ENCODE data around the gene CALHM2.
A peak's percentile ranks its signal among the peaks of the same experiment; 100 is the strongest.

CALHM2 gene

DNA sequence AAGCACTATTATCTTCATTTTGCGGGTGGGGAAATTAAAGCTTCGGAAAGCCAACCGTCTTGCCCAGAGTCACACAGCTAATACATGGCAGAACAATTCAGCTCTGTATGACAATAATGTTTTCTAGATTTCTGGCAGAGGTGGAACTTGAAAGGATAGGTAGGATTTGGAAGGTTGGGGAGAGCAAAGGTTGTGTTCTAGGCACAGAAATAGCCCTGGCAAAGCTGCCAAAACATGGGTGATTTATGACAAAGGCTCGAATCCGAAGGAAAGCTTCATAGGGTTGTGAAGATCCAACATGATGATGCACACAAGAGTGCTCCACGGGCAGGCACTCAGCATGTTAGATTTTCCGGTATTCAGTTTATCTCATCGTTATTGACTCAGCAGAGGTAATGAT, 36.6 kb downstream of the CALHM2 start:
- no peak for ATAC-seq (ENCODE audit: low read depth)
- peaks cover 97% of the 10 kb centered on the region for H3K36me3 ChIP-seq (ENCODE audit: low read depth)

DNA sequence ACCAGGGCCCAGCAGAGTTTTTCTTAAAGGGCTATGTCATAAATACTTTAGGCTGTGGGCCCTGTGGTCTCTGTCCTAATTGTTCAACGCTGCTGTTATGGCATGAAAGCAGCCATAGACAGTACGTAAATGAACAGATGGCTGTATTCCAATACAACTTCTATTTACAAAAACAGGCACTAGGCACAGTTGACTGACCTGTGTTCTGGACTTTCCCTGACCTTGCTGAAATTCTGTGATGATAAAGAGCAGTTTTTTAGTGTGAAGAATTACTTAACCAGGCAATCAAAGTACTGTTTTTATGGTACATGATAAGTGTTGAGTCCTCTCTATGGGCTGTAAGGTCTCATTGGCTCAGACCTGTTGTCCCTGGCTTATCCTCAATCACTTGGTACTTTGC, 38.6 kb downstream of the CALHM2 start:
- ATAC-seq (ENCODE audit: low read depth) (no peak), DNase-seq (ENCODE audit: low spot score) (no peak)
- H3K27me3 ChIP-seq (ENCODE audit: insufficient read depth, poor library complexity, severe bottlenecking) = no peaks in the 10 kb centered on the region
- H3K4me3 ChIP-seq (ENCODE audit: severe bottlenecking) = no peak overlapping the region
- peaks cover 100% of the 10 kb centered on the region for H3K36me3 ChIP-seq (ENCODE audit: low read depth)
- no peaks in the 10 kb centered on the region for H3K9me3 ChIP-seq (ENCODE audit: severe bottlenecking)
- no peaks in the 10 kb centered on the region for H3K4me1 ChIP-seq (ENCODE audit: insufficient read depth, poor library complexity, severe bottlenecking)
- no peak overlapping the region for H3K27ac ChIP-seq (ENCODE audit: poor library complexity, severe bottlenecking)
- TF ChIP-seq, protein P1, sequence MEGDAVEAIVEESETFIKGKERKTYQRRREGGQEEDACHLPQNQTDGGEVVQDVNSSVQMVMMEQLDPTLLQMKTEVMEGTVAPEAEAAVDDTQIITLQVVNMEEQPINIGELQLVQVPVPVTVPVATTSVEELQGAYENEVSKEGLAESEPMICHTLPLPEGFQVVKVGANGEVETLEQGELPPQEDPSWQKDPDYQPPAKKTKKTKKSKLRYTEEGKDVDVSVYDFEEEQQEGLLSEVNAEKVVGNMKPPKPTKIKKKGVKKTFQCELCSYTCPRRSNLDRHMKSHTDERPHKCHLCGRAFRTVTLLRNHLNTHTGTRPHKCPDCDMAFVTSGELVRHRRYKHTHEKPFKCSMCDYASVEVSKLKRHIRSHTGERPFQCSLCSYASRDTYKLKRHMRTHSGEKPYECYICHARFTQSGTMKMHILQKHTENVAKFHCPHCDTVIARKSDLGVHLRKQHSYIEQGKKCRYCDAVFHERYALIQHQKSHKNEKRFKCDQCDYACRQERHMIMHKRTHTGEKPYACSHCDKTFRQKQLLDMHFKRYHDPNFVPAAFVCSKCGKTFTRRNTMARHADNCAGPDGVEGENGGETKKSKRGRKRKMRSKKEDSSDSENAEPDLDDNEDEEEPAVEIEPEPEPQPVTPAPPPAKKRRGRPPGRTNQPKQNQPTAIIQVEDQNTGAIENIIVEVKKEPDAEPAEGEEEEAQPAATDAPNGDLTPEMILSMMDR (IDR thresholded peaks at IDR 0.05; ENCODE audit: poor library complexity, severe bottlenecking) = no peak

More for the DNA sequence above, 36.6 kb downstream of the CALHM2 start:
- H3K4me1 ChIP-seq (ENCODE audit: insufficient read depth, poor library complexity, severe bottlenecking) = no peaks in the 10 kb centered on the region
- no peak overlapping the region for H3K4me3 ChIP-seq (ENCODE audit: severe bottlenecking)
- H3K27ac ChIP-seq (ENCODE audit: poor library complexity, severe bottlenecking) = no peak overlapping the region
- TF ChIP-seq, protein P1 (IDR thresholded peaks at IDR 0.05; ENCODE audit: poor library complexity, severe bottlenecking) = no peak
- H3K27me3 ChIP-seq (ENCODE audit: insufficient read depth, poor library complexity, severe bottlenecking) = no peaks in the 10 kb centered on the region
- no peak for DNase-seq (ENCODE audit: low spot score)
- no peaks in the 10 kb centered on the region for H3K9me3 ChIP-seq (ENCODE audit: severe bottlenecking)

DNA sequence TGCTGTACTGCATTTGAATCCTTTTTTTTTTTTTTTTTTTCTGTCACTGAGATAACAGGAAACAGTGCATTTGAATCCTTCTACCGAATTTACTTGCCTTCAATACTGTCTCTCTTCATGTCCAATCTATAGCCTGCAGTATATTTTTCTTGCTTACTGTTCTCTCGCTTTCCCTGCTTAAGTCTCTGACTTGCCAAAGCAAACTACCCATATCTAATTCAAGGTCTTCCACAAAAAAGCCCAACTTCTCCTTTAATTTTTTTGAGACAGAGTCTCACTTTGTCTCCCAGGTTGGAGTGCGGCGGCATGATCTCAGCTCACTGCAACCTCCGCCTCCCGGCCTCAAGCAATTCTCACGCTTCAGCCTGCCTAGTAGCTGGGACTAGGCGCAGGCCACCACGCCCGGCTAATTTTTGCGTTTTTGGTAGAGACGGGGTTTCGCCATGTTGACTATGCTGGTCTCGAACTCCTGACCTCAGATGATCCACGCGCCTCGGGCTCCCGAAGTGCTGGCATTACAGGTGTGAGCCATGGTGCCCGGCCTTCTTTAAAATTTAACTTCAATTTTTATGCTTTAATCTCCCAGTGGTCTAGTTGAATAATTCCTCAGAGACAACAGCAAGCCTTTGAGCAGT, 54.9 kb downstream of the CALHM2 start:
- peak overlapping the region; percentile 42 for H3K27ac ChIP-seq (ENCODE audit: poor library complexity, severe bottlenecking)
- H3K4me3 ChIP-seq (ENCODE audit: severe bottlenecking) = peak overlapping the region; percentile 85
- TF ChIP-seq, protein P1 (IDR thresholded peaks at IDR 0.05; ENCODE audit: poor library complexity, severe bottlenecking) = no peak
- peaks cover 76% of the 10 kb centered on the region for H3K36me3 ChIP-seq (ENCODE audit: low read depth)
- H3K4me1 ChIP-seq (ENCODE audit: insufficient read depth, poor library complexity, severe bottlenecking) = peaks cover 28% of the 10 kb centered on the region
- ATAC-seq (ENCODE audit: low read depth) (no peak), DNase-seq (ENCODE audit: low spot score) (no peak)
- no peaks in the 10 kb centered on the region for H3K27me3 ChIP-seq (ENCODE audit: insufficient read depth, poor library complexity, severe bottlenecking)
- H3K9me3 ChIP-seq (ENCODE audit: severe bottlenecking) = no peaks in the 10 kb centered on the region

DNA sequence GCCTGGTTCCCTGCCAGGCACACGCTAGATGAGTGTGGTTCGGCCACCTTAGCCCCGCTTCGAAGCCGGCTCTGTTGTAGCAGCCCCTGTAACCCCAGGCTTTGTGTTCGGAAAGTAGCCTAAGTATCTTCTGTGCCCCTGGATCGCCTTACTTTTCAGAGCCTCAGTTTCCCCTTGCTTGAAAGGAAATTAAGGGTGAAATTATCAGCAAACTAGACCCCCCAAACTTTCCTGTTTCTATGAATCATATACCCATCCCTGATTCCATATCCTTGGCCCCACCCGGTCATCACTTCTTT, 55.4 kb downstream of the CALHM2 start:
- ATAC-seq (ENCODE audit: low read depth) = peak; percentile 5; the same call in 1 of the 3 replicates

More for the DNA sequence above, 55.4 kb downstream of the CALHM2 start:
- Histone ChIP-seq H3K27ac (ENCODE audit: poor library complexity, severe bottlenecking) (peak overlapping the region; percentile 42), H3K36me3 (ENCODE audit: low read depth) (peaks cover 76% of the 10 kb centered on the region), H3K4me3 (ENCODE audit: severe bottlenecking) (peak overlapping the region; percentile 85), H3K4me1 (ENCODE audit: insufficient read depth, poor library complexity, severe bottlenecking) (peaks cover 28% of the 10 kb centered on the region), H3K9me3 (ENCODE audit: severe bottlenecking) (no peaks in the 10 kb centered on the region), H3K27me3 (ENCODE audit: insufficient read depth, poor library complexity, severe bottlenecking) (no peaks in the 10 kb centered on the region)
- TF ChIP-seq, protein P1 (IDR thresholded peaks at IDR 0.05; ENCODE audit: poor library complexity, severe bottlenecking) = no peak
- no peak for DNase-seq (ENCODE audit: low spot score)

Data from RWPE2 (cell line).